ENCODE measurements around the gene PRMT2. TPM values are rescaled to one million over a fixed set of nuclear protein-coding genes. Genes with fewer than 3 reads are reported as not detected.

Gene PRMT2
- total RNA-seq, 1 experiment from 2014 or later, result 53.7 TPM

- ChIA-PET POLR2A (no interaction called here), CTCF (no interaction called here)
- H3K27ac Mint-ChIP-seq, result no peak overlapping the region
- H3K4me1 Mint-ChIP-seq, result peaks cover 30% of the 10 kb centered on the region
- H3K9me3 Mint-ChIP-seq, result peaks cover 3% of the 10 kb centered on the region; the same call in 1 of the 2 replicates
- H3K36me3 Mint-ChIP-seq, result no peaks in the 10 kb centered on the region
- H3K27me3 Mint-ChIP-seq (ENCODE audit: low read depth), result peaks cover 6% of the 10 kb centered on the region
- TF ChIP-seq, protein P1, sequence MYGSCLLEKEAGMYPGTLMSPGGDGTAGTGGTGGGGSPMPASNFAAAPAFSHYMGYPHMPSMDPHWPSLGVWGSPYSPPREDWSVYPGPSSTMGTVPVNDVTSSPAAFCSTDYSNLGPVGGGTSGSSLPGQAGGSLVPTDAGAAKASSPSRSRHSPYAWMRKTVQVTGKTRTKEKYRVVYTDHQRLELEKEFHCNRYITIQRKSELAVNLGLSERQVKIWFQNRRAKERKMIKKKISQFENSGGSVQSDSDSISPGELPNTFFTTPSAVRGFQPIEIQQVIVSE (CRISPR knock-in tag; IDR thresholded peaks at IDR 0.05; ENCODE audit: borderline replicate concordance), result no peak
- TF ChIP-seq TEAD1 (CRISPR knock-in tag; IDR thresholded peaks at IDR 0.05), result no peak
- TF ChIP-seq RORB (CRISPR knock-in tag; IDR thresholded peaks at IDR 0.05), result no peak
- TF ChIP-seq, protein P2, sequence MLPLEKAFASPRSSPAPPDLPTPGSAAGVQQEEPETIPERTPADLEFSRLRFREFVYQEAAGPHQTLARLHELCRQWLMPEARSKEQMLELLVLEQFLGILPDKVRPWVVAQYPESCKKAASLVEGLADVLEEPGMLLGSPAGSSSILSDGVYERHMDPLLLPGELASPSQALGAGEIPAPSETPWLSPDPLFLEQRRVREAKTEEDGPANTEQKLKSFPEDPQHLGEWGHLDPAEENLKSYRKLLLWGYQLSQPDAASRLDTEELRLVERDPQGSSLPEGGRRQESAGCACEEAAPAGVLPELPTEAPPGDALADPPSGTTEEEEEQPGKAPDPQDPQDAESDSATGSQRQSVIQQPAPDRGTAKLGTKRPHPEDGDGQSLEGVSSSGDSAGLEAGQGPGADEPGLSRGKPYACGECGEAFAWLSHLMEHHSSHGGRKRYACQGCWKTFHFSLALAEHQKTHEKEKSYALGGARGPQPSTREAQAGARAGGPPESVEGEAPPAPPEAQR (CRISPR knock-in tag; IDR thresholded peaks at IDR 0.05), result no peak
- TF ChIP-seq IRF2 (CRISPR knock-in tag; IDR thresholded peaks at IDR 0.05; ENCODE audit: borderline replicate concordance, low read depth), result no peak
- no peak for TF ChIP-seq ZNF317 (CRISPR knock-in tag; IDR thresholded peaks at IDR 0.05; ENCODE audit: borderline replicate concordance, low read depth)
- TF ChIP-seq ATF2 (CRISPR knock-in tag; IDR thresholded peaks at IDR 0.05; ENCODE audit: borderline replicate concordance, low read depth), result no peak
- no peak for TF ChIP-seq GTF2I (CRISPR knock-in tag; conservative IDR thresholded peaks at IDR 0.05)
- no peak for TF ChIP-seq ERG (CRISPR knock-in tag; IDR thresholded peaks at IDR 0.05)
- TF ChIP-seq EMX1 (CRISPR knock-in tag; IDR thresholded peaks at IDR 0.05), result no peak
- no peak for TF ChIP-seq USF2 (CRISPR knock-in tag; IDR thresholded peaks at IDR 0.05)
- TF ChIP-seq NR2C2 (CRISPR knock-in tag; IDR thresholded peaks at IDR 0.05), result no peak
- no peak for TF ChIP-seq PRRX2 (CRISPR knock-in tag; IDR thresholded peaks at IDR 0.05)
- TF ChIP-seq FOXJ3 (CRISPR knock-in tag; IDR thresholded peaks at IDR 0.05; ENCODE audit: borderline replicate concordance), result no peak
- TF ChIP-seq ZNF423 (CRISPR knock-in tag; IDR thresholded peaks at IDR 0.05), result no peak
- TF ChIP-seq, protein P3, sequence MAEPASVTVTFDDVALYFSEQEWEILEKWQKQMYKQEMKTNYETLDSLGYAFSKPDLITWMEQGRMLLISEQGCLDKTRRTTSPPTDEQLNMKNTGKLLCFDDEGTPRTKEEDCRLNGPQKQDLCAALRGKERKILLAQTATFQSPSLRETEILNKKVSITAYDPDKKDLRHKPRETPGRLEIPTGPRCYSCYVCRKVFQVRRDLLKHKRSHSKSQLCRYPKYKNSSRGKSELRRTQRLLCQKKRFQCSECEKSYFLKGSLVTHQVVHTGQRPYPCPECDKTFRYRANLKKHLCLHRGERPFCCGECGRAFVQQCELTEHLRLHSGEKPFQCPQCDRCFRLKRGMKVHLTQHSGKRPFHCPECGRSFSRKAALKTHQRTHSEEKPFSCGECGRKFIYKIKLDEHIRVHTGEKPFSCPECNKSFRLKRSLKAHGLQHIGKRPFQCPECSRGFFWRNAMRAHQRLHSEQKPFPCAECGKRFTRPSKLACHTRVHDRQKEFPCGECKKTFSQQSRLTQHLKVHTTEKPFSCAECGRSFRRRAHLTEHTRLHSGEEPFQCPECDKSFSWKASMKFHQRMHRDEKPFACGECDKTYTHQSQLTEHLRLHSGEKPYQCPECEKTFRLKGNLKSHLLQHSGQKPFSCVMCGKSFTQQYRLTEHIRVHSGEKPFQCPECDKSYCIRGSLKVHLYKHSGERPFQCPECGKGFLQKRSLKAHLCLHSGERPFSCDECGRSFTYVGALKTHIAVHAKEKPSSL (CRISPR knock-in tag; conservative IDR thresholded peaks at IDR 0.05), result no peak
- no peak for TF ChIP-seq MXD4 (CRISPR knock-in tag; IDR thresholded peaks at IDR 0.05; ENCODE audit: borderline replicate concordance)
- TF ChIP-seq ELF4 (CRISPR knock-in tag; IDR thresholded peaks at IDR 0.05; ENCODE audit: low read depth), result no peak
- TF ChIP-seq ETV6 (CRISPR knock-in tag; IDR thresholded peaks at IDR 0.05), result no peak
- no peak for TF ChIP-seq SMAD4 (CRISPR knock-in tag; IDR thresholded peaks at IDR 0.05)
- no peak for ATAC-seq
- H3K4me3 Mint-ChIP-seq, result no peak overlapping the region
- DNase-seq (ENCODE audit: low spot score), result no peak
Measured at GRCh38 chr21:46604329-46604974, 31.0 kb upstream of the PRMT2 start.
